HK-2 (cell line): ENCODE data around the gene PDZD8.
"Not testable (repeated sequence)": the region's sequence is repeated elsewhere in the genome, so short reads cannot be mapped to it uniquely, and the experiment has no call there.

Source experiments
- DNase-seq: peaks from one replicate; pipeline ENCODE4 v3.0.0-alpha.2; 2018; ENCODE audit not compliant: unreplicated experiment

The PDZD8 gene

DNA sequence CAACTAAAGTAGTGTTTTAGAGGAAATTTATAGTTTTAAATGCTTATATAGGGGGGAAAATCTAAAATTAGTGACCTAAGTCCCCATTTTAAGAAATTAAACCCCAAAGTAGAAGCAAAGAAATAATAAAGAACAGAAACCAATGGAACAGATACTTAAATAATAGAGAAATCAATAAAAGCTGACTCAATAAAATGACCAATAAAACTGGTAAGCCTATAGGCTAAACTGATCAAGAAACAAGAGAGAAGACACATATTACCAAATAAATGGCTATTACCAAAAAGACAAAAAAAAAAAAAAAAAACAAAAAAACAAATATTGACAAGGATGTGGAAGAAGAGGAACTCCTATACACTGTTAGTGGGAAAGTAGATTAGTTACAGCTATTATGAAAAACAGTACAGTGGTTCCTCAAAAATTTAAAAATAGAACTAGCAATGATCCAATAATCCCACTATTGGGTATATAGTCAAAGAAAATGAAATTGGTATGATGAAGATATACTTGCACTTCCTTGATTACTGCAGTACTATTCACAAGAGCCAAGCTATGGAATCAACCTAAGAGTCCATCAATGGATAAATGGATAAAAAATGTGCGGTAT, 81.1 kb downstream of the PDZD8 start:
- no peak for DNase-seq

DNA sequence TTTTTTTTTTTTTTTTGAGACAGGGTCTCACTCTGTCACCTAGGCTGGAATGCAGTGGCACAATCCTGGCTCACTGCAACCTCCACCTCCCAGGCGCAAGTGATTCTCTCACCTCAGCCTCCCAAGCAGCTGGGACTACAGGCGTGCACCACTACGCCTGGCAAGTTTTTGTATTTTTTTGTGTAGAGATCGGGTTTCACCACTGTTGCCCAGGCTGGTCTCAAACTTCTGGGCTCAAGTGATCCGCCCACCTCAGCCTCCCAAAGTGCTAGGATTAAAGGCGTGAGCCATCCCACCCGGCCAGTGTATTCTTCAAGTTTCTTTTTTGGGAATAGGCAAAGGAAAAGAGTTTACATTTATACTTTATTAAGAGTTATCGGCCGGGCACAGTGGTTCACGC, 84.4 kb downstream of the PDZD8 start:
- DNase-seq: not testable (repeated sequence)

DNA sequence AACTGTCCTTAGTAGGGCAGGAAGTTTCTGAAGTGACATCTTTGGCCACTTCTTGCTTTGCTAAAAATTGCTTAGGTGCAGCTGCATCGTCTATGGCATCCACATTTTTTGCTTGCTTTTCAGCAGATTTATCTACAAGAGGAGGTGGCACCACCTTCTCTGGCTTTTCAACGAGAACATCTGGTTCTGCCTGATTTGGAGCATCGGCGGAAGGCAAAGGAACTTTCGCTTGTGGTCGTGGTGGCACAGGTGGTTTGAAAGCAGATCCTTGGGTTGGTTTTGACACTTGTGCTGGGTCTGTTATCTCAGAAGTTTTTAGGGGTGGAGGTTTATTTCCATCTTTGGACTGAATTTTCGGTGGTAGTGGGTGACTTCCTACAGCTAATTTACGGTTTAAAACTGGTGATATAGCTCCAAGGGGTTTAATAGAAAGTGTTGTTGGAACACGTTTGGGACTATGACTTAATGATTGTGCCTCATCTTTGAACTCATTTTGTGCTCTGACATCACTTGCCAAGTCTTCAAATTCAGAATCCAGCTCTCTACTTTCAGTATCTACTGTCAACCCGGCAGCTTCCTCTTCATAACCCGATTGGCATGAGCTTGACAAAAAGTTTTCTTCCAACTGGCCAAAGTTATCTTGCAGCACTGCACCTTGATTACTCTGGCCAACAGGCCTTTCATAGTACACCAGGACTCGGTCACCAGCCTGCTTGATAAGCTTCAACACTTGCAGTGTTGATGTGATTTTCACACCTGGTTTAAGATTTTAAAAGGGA, 90.3 kb downstream of the PDZD8 start:
- DNase-seq: no peak

DNA sequence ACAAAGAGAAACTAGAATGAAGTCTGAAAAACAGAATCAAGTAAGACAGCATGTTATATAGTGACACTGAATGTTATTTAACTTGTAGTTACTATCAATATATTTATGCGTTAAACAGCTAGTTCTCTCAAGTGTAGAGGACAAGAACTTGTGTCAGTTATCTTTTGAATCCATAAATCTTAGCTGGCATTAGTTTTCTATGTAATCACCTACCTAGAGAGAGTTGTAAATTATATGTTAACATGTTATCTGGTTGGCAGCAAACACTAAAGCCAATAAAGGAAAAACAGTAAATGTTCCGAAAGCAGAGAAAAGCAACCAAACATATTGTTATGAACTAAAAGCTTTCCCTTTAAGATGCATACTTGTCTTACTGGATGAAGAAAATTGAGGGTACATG, 97.6 kb downstream of the PDZD8 start:
- DNase-seq: no peak

DNA sequence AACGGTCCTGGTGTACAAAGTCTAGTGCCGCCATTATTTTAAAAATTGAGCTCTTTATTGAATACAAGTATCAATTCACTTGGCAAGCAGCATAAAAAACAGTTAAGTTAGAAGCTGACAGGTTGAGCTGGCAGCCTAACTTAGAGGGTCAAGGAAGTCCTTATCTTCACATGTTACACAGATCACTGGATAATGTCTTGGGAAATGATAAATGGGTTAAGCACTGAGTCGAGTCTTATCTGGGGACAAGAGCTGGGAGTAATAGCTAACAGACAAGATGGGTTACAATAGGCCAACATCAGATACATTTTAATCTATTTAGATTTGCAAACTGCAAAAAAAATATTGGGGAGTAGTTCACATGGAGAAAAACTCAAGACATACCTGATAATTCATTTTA, 100.1 kb downstream of the PDZD8 start:
- no peak for DNase-seq

DNA sequence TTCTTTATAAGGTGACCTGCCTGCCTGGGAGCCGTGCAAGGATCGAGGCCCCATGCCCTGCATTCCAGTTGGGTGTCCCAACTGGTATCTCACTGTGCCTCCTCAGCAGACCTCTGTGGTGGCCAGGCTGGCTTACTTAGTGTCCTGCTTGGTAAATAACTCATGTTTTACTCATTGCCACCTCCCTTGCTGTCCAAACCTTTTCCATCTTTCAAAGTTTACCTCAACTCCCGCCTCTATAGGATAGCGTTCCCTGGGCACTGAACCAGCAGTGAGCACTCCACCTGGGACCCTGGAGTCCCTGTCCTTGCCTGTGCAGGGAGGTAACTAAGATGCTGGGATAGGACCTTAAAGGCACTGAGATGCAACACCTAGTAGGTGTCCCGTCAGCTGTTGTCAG, 100.7 kb downstream of the PDZD8 start:
- DNase-seq: no peak

DNA sequence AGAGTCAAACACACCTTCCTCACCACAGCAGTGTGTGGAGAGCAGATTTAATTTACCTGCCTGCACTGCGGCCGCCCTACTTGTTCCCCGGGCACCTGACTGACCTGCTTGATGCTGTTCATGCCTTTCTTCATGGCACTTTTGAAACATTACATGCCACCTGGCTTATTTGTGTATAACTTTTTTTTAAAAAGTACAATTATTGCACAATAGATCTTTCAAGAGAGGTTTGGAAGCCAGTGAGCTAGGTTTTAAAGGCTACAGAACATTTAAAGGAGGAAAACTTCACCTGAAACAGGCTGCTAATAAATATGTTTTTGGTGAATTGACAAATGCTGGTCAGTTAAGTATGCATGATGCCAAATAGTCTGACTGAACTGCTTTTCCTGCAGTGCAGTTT, 101.3 kb downstream of the PDZD8 start:
- DNase-seq: no peak

DNA sequence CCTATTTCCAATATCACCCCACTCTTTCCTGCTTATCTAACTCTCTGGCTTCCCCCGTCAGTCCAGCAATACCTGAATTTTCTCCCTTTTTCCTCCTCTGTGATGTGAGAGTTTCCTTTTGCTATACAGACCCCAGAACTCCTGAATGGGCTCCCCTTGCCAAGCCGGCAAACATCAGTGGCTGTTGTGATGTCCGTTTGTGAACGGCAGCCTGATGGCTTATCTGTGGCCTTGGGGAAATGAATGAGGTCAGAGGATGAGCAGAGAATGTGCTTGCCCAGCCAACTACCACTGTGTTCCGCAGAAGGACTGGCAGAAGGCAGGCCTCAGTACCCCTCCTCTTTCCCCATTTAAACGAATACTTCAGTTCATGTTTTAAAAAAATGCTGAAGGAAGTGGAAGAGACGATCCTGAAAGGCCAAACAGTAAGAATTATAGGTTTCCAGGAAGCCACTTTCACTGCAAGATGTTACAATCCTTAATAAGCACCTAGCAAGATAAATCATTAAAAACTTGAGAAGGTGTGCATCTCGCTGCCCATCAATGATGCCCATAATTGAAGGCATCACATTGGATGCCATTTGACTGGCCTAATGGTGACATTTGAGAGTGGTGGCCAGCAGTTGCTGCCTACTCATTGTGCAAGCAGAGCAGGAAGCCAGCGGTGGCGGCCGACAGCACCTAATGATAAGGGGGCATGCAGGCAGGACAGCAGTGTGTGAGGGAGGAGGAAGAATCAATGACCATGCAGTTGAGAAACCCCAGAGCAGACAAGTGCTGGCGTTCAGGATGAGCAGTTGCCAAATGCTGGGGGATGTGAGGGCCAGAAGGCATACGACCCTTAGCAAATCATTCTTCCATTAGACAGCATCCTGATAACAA, 102.8 kb downstream of the PDZD8 start:
- no peak for DNase-seq

DNA sequence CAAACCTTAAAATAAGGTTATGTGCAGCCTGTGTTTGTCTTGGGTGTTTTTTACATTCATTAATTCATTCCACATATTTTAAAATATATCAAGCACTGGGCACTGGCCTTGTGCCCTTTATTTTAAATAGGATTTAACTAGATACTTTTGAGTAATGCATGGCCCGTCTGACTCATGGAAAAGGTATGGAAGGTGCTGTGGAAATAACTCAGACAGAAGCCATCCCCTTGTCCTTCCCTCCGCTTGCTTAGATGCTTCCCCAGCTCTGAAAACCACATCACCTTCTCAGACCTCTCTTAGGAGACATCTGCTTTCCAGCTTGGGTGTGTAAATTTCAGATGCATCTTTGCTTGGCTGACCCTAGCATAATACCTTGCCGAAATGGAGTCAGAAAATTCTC, 103.8 kb downstream of the PDZD8 start:
- peak; percentile 18 for DNase-seq

DNA sequence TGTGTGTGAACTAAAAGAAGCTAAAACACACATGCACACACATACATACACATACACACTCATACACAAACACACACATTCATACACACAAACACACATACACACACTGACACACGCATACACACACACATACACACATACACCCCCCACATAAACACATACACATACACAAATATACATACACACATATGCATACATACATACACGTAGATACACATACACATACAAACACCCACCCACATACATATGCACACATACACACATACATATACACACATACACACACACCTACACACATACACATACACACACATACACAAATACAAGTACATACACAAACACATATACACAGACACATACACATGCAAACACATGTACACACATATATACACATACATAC, 106.3 kb downstream of the PDZD8 start:
- no peak for DNase-seq

DNA sequence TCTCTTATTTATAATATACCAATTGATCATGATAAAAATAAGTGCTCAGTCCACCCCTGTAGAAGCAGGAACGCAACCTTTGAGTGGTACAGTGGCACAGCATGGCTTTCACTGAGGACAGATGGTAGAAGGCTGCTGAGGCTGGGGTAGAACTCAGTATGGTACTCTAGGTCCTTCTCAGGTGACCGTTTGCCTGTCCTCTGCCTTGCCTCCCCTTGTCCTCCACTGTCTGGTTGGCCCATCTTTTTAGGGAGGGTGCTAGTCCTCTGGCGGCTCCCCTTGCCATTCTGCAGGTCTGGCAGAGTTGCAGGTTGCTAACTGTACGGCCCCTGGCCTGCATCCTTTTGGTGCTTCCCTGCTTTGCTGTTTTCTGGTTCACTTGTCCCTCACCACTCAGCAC, 107.0 kb downstream of the PDZD8 start:
- DNase-seq: no peak

DNA sequence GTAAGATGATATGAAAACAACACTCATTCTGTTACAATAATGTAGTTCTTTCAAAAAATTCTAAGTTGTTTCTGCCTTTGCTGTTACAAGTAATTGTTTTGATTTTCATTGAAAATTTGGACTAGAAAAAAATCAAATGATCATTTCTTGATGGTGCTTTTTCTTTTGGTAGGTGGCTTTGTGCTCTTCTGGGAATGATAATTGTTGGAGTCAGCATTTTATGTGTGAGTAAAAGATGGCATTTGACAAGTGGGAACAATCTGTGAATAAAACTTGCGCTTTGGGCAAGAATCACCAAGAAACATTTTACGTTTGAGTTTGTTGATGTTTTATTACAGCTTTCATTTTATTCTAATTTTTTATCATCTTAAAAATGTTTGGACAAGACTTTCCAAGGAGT, 108.4 kb downstream of the PDZD8 start:
- DNase-seq: no peak

DNA sequence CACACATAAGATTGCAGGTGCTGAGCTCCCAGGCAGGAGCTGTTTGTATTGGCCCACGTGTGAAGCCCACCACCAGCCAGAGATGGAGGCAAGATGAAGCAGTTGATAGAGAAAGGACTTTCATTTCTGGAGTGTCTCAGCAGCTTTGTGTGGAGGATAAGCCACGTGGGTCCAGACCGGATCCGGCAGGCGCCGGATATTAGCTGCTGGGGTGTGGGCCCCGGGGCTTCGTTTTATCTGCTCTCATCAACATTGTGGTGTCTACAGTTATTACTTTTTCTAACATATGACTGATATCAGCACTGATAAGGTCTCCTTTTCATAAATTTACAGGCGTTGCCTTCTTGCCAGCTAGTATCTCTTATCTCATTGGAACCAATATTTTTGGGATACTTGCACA, 108.8 kb downstream of the PDZD8 start:
- DNase-seq: no peak

DNA sequence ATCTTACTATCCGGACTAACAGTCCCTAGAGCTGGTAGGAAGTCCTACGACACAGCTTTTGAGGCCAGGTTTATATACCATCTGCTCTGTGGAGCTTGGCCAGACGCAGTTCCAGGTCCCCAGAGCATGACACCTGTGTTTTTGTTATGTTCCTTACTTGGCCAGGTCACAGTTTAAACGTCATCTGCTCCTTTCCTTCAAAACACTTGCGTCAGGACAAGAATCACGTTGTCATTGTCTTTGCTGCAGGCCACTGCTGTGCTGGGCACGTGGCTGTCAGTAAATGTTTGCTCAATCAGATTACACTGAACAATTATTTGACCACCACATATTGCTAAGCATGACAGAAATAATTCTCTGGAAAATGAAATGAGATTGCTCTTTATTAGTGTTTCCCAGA, 110.5 kb downstream of the PDZD8 start:
- DNase-seq: no peak

DNA sequence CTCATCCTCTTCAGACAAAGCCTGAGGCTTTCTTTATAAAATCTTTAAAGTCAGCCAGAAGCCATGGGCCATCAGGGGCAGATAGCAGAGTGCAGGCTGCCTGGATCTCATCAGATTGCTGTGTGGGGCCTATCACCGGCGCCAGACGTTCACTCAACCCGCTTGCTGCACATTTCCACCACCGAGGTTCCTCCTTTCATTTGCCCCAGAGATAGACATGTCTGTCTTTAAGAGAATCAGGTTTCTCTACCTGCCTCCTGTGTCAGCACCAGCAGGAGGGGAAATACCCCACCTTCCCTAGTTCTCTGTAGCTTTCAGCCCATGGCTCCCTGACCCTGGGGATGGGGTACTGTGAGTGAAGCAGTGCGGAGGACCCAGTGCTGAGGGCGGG, 112.3 kb downstream of the PDZD8 start:
- DNase-seq: no peak

DNA sequence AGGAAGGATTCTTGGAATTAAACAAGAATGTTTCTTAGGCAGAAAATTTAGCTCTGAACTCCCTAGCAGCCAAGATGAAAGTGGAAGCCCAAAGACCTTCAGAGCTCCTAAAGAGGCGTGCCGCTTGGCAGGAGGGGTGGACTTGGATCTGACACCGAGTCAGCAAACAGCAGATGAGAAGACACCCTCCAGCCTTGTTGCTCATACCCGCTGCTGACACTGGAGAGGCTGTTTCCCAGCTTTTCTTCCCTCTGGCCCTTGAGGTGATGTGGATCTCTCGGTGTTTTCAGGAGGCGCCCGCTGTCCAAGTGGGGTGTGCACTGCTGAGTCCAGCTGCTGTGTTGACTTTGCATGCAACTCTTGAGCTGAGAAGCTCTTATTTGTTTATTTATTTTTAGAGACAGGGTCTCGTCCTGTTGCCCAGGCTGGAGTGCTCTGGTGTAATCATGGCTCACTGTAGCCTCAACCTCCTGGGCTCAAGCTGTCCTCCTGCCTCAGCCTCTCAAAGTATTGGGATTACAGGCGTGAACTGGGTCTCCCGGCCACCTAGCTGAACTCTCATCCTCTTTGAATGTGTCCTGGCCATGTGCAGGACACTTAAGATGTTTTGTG, 112.8 kb downstream of the PDZD8 start:
- DNase-seq: no peak

DNA sequence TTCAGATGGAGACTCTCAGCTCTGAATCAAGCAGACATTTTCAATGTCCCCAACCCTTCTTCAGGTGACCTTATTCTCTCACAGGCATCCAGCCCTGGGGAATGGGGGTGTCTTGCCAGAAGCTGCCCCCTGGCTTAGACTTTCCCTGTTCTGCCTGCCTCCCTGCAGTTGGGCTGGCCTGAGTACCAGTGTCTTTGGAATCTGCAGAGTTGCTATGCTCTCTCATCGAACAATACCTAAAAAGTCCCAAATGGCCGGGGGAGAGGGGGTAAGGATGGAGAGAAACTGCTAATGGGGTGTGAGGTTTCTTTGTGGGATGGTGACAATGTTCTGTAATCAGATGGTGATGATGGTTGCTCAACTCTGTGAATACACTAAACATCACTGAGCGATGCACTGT, 113.7 kb downstream of the PDZD8 start:
- DNase-seq: no peak

DNA sequence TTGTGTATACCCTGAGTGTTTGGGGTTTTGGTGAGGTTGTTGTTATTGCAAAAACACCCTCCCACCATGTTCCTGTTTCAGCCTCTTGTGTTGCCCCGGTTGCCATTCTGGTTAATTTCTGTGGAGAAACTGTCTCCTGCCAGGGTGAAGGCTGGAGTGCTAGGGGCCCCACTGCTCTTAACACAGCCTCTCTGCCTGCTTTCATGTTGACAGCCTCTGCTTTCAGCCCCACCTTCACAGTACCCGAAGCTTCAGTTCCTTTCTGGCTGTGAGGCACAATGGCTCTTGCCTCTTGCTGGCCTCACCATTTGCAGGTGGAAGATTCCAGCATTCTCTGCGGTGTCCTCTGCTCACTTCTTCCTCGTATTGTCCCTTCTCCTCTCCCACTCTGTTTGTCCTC, 115.2 kb downstream of the PDZD8 start:
- DNase-seq: no peak

DNA sequence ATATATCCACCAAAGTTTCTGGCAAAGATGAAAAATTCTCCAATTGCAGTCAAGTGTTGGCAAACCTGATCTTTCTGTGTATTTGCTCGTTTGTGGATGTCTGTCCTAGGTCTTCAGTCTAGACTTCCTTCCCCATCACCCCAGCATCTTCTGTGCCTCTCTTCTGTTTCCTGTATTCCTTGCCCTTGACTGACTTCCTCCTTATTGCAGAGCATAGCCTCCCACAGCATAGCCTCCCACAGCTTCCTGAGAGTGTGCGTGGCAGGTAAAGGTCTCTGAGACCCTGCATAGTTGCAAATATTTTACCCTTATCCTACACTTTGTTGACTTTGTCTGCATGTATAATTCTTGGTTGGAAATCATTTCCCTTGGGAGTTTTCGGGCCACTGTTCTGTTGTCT, 116.0 kb downstream of the PDZD8 start:
- no peak for DNase-seq

DNA sequence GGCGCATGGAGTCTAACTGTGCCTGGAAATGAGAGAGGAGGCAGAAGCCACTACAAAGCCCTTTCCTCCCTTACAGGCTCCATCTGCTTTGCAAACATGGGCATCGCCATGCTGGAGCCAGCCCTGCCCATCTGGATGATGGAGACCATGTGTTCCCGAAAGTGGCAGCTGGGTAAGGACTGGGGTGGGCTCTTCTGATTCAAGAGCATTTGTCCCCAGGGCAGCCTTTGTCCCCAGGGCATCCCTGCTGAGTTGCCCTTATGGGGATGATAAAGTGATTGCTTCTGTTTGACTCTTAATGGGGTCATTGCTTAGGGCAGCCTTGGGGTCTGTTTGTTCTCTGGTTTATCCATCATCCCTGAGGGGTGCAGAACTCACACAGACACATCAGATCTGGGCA, 117.5 kb downstream of the PDZD8 start:
- DNase-seq: no peak

DNA sequence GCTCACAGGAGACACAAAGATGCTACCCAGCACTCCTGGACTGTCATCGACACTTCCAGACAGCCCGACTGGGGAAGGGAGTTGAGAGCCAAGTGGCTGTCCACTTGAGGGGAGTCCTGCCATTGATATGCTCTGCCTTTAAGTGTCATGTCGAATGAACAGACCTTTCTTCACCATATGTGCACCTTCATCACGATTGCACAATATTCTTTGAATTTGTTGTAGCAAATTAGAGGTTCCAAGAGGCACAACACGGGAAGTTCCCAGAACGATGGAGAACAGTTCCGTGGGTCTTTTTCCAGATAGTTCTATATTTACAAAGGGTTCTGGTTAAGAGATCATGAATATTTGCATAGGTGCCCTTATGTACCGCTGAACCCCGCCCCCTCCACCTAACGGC, 118.3 kb downstream of the PDZD8 start:
- DNase-seq: no peak

DNA sequence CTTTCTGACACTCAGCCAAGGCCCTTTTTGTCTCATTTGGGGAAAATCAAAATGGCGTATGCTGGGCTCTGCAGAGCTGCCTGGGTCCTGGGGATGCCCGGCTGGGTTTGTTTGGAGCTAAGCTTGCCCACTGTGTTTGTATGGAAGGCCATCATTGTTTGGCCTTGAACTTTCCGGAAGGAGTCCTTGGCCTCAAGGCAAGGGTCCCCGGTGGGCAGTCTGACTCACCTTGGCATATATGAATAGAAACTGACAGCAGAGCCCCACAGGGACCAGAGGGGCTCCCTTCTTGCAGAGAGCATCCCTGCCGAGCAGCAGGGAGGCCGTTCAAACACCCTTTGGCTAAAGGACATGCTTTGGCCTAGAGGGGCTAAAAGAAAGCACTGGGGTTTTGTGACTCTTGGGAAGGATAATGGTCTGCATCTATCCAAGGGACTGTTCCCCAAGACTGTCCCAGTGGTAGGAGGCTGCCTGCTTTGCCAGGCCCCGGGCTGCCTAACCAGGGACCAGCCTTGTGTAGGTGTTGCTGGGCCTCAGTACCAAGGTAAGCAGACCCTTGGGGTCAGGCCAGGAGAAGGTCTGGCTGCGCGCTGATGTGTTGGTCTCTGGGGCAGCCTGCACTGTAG, 119.3 kb downstream of the PDZD8 start:
- no peak for DNase-seq
